ENCODE results near the gene SGSM2.

Gene SGSM2

DNA sequence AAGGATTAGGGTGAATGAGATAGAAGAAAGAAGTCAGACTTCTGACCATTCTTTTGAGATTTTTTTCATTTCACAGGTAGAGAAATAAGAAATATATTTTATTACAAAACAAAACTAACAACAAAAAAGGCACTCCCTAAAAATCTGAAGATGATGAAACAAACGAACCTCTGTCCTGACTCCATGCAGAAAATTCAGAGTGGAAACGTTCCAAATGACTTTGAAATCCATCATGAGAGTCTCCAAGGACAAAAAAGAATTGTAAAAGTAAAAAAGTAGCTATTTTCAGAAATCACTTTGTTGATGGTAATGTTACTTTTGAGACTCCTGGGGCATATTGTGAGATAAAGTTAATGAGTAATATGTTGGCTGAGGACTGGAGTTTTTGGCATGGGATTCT lies 89.9 kb downstream of the SGSM2 start:
- TF ChIP-seq ZNF8 (CRISPR knock-in tag; IDR thresholded peaks at IDR 0.05) (no peak), ARNTL (CRISPR knock-in tag; IDR thresholded peaks at IDR 0.05; ENCODE audit: borderline replicate concordance, low read depth) (no peak), CREB5 (CRISPR knock-in tag; IDR thresholded peaks at IDR 0.05; ENCODE audit: low read depth) (no peak), TSHZ2 (CRISPR knock-in tag; IDR thresholded peaks at IDR 0.05) (no peak), BACH2 (CRISPR knock-in tag; IDR thresholded peaks at IDR 0.05; ENCODE audit: borderline replicate concordance) (no peak), ZNF565 (CRISPR knock-in tag; conservative IDR thresholded peaks at IDR 0.05; ENCODE audit: low read depth) (no peak), OSR1 (CRISPR knock-in tag; IDR thresholded peaks at IDR 0.05) (no peak), POU6F1 (CRISPR knock-in tag; IDR thresholded peaks at IDR 0.05; ENCODE audit: borderline replicate concordance, low read depth) (no peak), RARB (CRISPR knock-in tag; IDR thresholded peaks at IDR 0.05) (no peak), ESRRG (CRISPR knock-in tag; IDR thresholded peaks at IDR 0.05) (no peak), ZFP3 (CRISPR knock-in tag; IDR thresholded peaks at IDR 0.05) (no peak), ZFP30 (CRISPR knock-in tag; IDR thresholded peaks at IDR 0.05) (no peak)
- TF ChIP-seq, protein P1, sequence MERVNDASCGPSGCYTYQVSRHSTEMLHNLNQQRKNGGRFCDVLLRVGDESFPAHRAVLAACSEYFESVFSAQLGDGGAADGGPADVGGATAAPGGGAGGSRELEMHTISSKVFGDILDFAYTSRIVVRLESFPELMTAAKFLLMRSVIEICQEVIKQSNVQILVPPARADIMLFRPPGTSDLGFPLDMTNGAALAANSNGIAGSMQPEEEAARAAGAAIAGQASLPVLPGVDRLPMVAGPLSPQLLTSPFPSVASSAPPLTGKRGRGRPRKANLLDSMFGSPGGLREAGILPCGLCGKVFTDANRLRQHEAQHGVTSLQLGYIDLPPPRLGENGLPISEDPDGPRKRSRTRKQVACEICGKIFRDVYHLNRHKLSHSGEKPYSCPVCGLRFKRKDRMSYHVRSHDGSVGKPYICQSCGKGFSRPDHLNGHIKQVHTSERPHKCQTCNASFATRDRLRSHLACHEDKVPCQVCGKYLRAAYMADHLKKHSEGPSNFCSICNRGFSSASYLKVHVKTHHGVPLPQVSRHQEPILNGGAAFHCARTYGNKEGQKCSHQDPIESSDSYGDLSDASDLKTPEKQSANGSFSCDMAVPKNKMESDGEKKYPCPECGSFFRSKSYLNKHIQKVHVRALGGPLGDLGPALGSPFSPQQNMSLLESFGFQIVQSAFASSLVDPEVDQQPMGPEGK (CRISPR knock-in tag; IDR thresholded peaks at IDR 0.05; ENCODE audit: borderline replicate concordance), result no peak
- ATAC-seq, result no peak

DNA sequence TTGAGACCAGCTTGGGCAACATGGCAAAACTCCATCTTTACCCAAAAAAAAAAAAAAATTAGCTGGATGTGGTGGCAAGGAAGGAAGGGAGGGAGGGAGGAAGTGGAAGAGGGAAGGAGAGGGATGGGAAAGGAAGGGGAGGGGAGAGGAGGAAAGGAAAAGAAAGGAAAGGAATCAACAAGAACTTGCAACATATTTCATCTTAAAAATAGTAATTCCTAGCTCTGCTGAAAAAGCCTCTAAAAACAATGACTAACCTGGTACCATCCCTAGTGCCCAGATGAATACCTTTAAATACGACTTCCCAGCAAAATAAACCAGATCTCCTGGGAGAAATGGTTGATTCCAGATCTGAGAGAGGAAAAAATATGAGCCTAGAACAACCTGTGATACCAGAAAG lies 90.6 kb downstream of the SGSM2 start:
- TF ChIP-seq ZFP30 (CRISPR knock-in tag; IDR thresholded peaks at IDR 0.05) (no peak), OSR1 (CRISPR knock-in tag; IDR thresholded peaks at IDR 0.05) (no peak), TSHZ2 (CRISPR knock-in tag; IDR thresholded peaks at IDR 0.05) (no peak), ZNF8 (CRISPR knock-in tag; IDR thresholded peaks at IDR 0.05) (no peak), BACH2 (CRISPR knock-in tag; IDR thresholded peaks at IDR 0.05; ENCODE audit: borderline replicate concordance) (no peak), PPARA (CRISPR knock-in tag; IDR thresholded peaks at IDR 0.05; ENCODE audit: borderline replicate concordance) (no peak), CREB5 (CRISPR knock-in tag; IDR thresholded peaks at IDR 0.05; ENCODE audit: low read depth) (no peak), ZC3H10 (CRISPR knock-in tag; IDR thresholded peaks at IDR 0.05) (no peak), SNAI2 (CRISPR knock-in tag; IDR thresholded peaks at IDR 0.05) (no peak), CSDC2 (CRISPR knock-in tag; IDR thresholded peaks at IDR 0.05) (no peak), TCF4 (CRISPR knock-in tag; IDR thresholded peaks at IDR 0.05; ENCODE audit: borderline replicate concordance) (no peak), ZFP3 (CRISPR knock-in tag; IDR thresholded peaks at IDR 0.05) (no peak), ISL1 (CRISPR knock-in tag; IDR thresholded peaks at IDR 0.05) (no peak), TOX (CRISPR knock-in tag; IDR thresholded peaks at IDR 0.05; ENCODE audit: borderline replicate concordance) (no peak), CSRNP3 (CRISPR knock-in tag; IDR thresholded peaks at IDR 0.05) (no peak)
- ATAC-seq, result no peak
